ENCODE measurements around the gene NAPEPLD. TPM values are rescaled to one million over a fixed set of nuclear protein-coding genes. Genes with fewer than 3 reads are reported as not detected.
"Not testable (repeated sequence)": the region's sequence is repeated elsewhere in the genome, so short reads cannot be mapped to it uniquely, and the experiment has no call there.

NAPEPLD gene
- total RNA-seq, 1 donor from 2014 or later, result 7.6 TPM

DNA sequence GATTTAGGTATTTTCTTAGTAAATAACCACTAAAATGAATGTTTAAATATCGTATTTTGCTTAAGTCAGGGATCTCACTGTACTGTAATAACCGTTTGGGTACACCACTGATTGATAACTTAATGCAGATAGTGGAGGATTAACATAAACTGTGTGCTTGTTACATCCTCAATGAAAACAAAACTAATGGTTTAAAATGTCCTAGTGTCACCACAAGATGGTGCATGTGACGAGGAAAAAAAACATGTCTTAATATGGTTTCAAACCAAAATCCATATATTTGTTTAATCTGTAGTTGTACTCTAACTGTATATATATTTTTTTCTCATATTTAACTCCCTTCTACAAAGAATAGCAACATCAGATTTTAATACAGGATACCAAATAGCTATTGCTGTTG lies 54.8 kb downstream of the NAPEPLD start:
- TF ChIP-seq EZH2 (IDR thresholded peaks at IDR 0.05; ENCODE audit: insufficient read depth, low read length), result no peak
- TF ChIP-seq, protein P1, sequence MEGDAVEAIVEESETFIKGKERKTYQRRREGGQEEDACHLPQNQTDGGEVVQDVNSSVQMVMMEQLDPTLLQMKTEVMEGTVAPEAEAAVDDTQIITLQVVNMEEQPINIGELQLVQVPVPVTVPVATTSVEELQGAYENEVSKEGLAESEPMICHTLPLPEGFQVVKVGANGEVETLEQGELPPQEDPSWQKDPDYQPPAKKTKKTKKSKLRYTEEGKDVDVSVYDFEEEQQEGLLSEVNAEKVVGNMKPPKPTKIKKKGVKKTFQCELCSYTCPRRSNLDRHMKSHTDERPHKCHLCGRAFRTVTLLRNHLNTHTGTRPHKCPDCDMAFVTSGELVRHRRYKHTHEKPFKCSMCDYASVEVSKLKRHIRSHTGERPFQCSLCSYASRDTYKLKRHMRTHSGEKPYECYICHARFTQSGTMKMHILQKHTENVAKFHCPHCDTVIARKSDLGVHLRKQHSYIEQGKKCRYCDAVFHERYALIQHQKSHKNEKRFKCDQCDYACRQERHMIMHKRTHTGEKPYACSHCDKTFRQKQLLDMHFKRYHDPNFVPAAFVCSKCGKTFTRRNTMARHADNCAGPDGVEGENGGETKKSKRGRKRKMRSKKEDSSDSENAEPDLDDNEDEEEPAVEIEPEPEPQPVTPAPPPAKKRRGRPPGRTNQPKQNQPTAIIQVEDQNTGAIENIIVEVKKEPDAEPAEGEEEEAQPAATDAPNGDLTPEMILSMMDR (IDR thresholded peaks at IDR 0.05; ENCODE audit: insufficient read depth, low read depth, low read length), result no peak
- DNase-seq (ENCODE audit: low read depth) (no peak), FAIRE-seq (no peak)
- Histone ChIP-seq H2AFZ (ENCODE audit: low read depth, low read length) (no peak overlapping the region), H3K79me2 (ENCODE audit: insufficient read depth, low read length) (no peaks in the 10 kb centered on the region), H3K27me3 (ENCODE audit: insufficient read depth, low read length) (no peaks in the 10 kb centered on the region), H3K9me3 (ENCODE audit: insufficient read depth, low read depth, low read length) (no peaks in the 10 kb centered on the region), H3K9ac (ENCODE audit: low read length) (no peak overlapping the region), H3K4me3 (ENCODE audit: insufficient read depth, low read depth, low read length) (no peak overlapping the region), H3K27ac (ENCODE audit: low read depth, low read length) (no peak overlapping the region), H3K36me3 (ENCODE audit: insufficient read depth, low read length) (peaks cover 19% of the 10 kb centered on the region), H4K20me1 (ENCODE audit: insufficient read depth, low read length) (no peaks in the 10 kb centered on the region), H3K4me1 (ENCODE audit: insufficient read depth, low read length) (no peaks in the 10 kb centered on the region), H3K4me2 (ENCODE audit: low read length) (no peak overlapping the region)
- H3K27me3 Mint-ChIP-seq (ENCODE audit: low read depth, unreplicated experiment), result no peaks in the 10 kb centered on the region
- peaks cover 2% of the 10 kb centered on the region for H3K4me1 Mint-ChIP-seq (ENCODE audit: low read depth, unreplicated experiment)
- H3K9me3 Mint-ChIP-seq (ENCODE audit: unreplicated experiment), result no peaks in the 10 kb centered on the region
- peaks cover 2% of the 10 kb centered on the region for H3K36me3 Mint-ChIP-seq (ENCODE audit: low read depth, unreplicated experiment)
- H3K4me3 Mint-ChIP-seq (ENCODE audit: unreplicated experiment), result no peak overlapping the region
- H3K27ac Mint-ChIP-seq (ENCODE audit: unreplicated experiment), result no peak overlapping the region

DNA sequence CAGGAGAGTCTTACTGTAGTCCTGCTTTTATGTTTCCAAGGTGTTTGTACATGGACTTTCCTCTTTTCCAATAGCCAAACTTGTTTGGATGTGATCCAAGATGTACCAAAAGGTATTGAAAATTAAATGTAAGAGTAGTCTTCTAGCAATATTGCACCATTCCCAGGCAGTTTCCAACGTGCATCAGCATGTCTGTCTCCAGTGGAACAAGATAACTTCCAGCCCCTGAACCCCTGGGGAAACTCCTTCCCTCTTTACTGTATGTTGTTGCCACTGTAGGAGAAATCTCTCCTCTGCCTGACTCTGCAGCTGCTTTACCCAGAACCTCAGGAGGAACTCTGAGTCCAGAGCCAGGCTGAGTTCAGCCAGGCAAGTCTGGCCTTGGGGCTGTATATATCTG lies 55.5 kb downstream of the NAPEPLD start:
- no peaks in the 10 kb centered on the region for H3K9me3 ChIP-seq (ENCODE audit: insufficient read depth, low read depth, low read length)
- H3K27ac Mint-ChIP-seq (ENCODE audit: unreplicated experiment), result no peak overlapping the region
- H3K27ac ChIP-seq (ENCODE audit: low read depth, low read length), result no peak overlapping the region
- H3K27me3 ChIP-seq (ENCODE audit: insufficient read depth, low read length), result no peaks in the 10 kb centered on the region
- TF ChIP-seq, protein P1 (IDR thresholded peaks at IDR 0.05; ENCODE audit: insufficient read depth, low read depth, low read length), result no peak
- TF ChIP-seq EZH2 (IDR thresholded peaks at IDR 0.05; ENCODE audit: insufficient read depth, low read length), result no peak
- H3K27me3 Mint-ChIP-seq (ENCODE audit: low read depth, unreplicated experiment), result no peaks in the 10 kb centered on the region
- no peak overlapping the region for H3K4me2 ChIP-seq (ENCODE audit: low read length)
- no peaks in the 10 kb centered on the region for H4K20me1 ChIP-seq (ENCODE audit: insufficient read depth, low read length)
- FAIRE-seq (no peak), DNase-seq (ENCODE audit: low read depth) (no peak)
- no peaks in the 10 kb centered on the region for H3K4me1 ChIP-seq (ENCODE audit: insufficient read depth, low read length)
- H3K4me3 Mint-ChIP-seq (ENCODE audit: unreplicated experiment), result no peak overlapping the region
- peaks cover 2% of the 10 kb centered on the region for H3K4me1 Mint-ChIP-seq (ENCODE audit: low read depth, unreplicated experiment)
- peaks cover 4% of the 10 kb centered on the region for H3K36me3 Mint-ChIP-seq (ENCODE audit: low read depth, unreplicated experiment)
- peaks cover 23% of the 10 kb centered on the region for H3K36me3 ChIP-seq (ENCODE audit: insufficient read depth, low read length)
- no peak overlapping the region for H3K4me3 ChIP-seq (ENCODE audit: insufficient read depth, low read depth, low read length)
- H3K79me2 ChIP-seq (ENCODE audit: insufficient read depth, low read length), result no peaks in the 10 kb centered on the region
- no peak overlapping the region for H2AFZ ChIP-seq (ENCODE audit: low read depth, low read length)
- H3K9me3 Mint-ChIP-seq (ENCODE audit: unreplicated experiment), result no peaks in the 10 kb centered on the region
- no peak overlapping the region for H3K9ac ChIP-seq (ENCODE audit: low read length)

DNA sequence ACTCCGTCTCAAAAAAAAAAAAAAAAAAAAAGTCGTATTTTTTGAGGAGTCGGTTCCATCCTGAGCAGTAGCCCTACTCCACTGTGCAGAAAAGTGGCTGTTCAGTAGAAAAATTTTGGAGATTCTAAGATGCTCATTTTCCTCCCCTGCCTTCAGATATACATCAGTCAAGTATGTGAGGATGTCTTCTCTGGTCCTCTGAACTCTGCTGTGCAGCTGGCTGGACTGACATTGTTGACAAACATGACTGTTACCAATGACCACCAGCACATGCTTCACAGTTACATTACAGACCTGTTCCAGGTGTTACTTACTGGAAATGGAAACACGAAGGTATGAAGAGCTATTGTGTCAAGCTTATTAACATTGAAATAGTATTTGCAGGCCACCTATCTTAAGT lies 56.6 kb downstream of the NAPEPLD start:
- not testable (repeated sequence) for H3K27me3 ChIP-seq (ENCODE audit: insufficient read depth, low read length); DNase-seq (ENCODE audit: low read depth); H3K36me3 Mint-ChIP-seq (ENCODE audit: low read depth, unreplicated experiment); H4K20me1 ChIP-seq (ENCODE audit: insufficient read depth, low read length); H3K4me3 Mint-ChIP-seq (ENCODE audit: unreplicated experiment); H3K27me3 Mint-ChIP-seq (ENCODE audit: low read depth, unreplicated experiment); H3K4me1 ChIP-seq (ENCODE audit: insufficient read depth, low read length); H3K27ac ChIP-seq (ENCODE audit: low read depth, low read length); H3K79me2 ChIP-seq (ENCODE audit: insufficient read depth, low read length); H3K4me3 ChIP-seq (ENCODE audit: insufficient read depth, low read depth, low read length); H3K9me3 Mint-ChIP-seq (ENCODE audit: unreplicated experiment); H3K9me3 ChIP-seq (ENCODE audit: insufficient read depth, low read depth, low read length); H3K27ac Mint-ChIP-seq (ENCODE audit: unreplicated experiment); H3K9ac ChIP-seq (ENCODE audit: low read length); H3K4me2 ChIP-seq (ENCODE audit: low read length); FAIRE-seq; H2AFZ ChIP-seq (ENCODE audit: low read depth, low read length); H3K4me1 Mint-ChIP-seq (ENCODE audit: low read depth, unreplicated experiment)
- H3K36me3 ChIP-seq (ENCODE audit: insufficient read depth, low read length), result peaks cover 18% of the 10 kb centered on the region

All from astrocyte (in vitro differentiated cells and primary cell).